ENCODE results near the gene NDUFC1. TPM values are rescaled to one million over a fixed set of nuclear protein-coding genes. Genes with fewer than 3 reads are reported as not detected.

The NDUFC1 gene
- polyA plus RNA-seq, 3 donors = 24.7 to 134 (median 123) TPM

DNA sequence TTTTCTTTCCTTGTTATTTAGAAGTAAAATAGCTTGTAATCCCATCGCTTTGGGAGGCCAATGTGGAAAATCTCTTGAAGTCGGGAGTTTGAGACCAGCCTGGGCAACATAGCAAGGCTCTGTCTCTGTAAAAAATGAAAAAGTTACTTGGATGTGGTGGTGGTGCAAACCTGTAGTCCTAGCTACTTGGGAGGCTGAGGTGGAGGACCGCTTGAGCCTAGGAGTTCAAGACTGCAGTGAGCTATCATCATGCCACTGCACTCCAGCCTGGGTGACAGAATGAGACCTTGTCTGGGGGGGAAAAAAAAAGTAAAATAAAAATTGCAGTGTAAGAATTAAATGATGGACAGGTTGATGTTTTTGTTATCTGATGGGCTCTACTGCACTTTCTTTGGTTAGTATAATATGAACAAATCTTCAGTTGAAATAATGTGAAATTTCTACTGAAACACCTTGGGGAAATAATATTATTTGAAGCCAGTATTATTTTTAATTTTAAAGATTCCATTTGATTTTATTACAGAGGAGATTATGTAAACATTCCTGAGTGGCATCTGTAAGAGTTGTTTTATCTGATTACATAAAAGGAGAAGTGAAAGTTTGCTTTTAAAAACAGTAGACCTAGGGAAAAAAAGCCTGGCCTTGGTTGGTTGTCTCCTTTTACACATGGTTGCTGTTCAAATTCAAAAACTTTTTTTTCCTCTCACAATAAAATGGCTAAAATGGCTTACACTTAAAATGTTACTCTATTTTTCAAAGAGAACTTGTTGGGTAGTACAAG is 10.5 kb upstream of the NDUFC1 start:
- TF ChIP-seq, protein P1, sequence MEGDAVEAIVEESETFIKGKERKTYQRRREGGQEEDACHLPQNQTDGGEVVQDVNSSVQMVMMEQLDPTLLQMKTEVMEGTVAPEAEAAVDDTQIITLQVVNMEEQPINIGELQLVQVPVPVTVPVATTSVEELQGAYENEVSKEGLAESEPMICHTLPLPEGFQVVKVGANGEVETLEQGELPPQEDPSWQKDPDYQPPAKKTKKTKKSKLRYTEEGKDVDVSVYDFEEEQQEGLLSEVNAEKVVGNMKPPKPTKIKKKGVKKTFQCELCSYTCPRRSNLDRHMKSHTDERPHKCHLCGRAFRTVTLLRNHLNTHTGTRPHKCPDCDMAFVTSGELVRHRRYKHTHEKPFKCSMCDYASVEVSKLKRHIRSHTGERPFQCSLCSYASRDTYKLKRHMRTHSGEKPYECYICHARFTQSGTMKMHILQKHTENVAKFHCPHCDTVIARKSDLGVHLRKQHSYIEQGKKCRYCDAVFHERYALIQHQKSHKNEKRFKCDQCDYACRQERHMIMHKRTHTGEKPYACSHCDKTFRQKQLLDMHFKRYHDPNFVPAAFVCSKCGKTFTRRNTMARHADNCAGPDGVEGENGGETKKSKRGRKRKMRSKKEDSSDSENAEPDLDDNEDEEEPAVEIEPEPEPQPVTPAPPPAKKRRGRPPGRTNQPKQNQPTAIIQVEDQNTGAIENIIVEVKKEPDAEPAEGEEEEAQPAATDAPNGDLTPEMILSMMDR (IDR thresholded peaks at IDR 0.05) = no peak
- Histone ChIP-seq H3K9me3 (replicated peaks in 1 of 2; ENCODE audit: control insufficient read depth in 1 of 2, insufficient read depth in 1 of 2, low read length in 2 of 2) (no peaks in the 10 kb centered on the region), H3K79me2 (ENCODE audit: insufficient read depth, low read length) (peaks cover 100% of the 10 kb centered on the region), H3K4me2 (replicated peaks; ENCODE audit: extremely low read depth, low read length, poor library complexity, severe bottlenecking) (peak overlapping the region; percentile 20), H3K4me1 (ENCODE audit: control insufficient read depth in 1 of 2, insufficient read depth in 2 of 2, low read length in 2 of 2) (peaks cover 18 to 20% of the 10 kb centered on the region in 2 donors), H4K20me1 (ENCODE audit: insufficient read depth, low read length) (peaks cover 73% of the 10 kb centered on the region), H3K27me3 (ENCODE audit: control insufficient read depth in 2 of 2, insufficient read depth in 2 of 2, low read length in 2 of 2) (no peaks in the 10 kb centered on the region), H2AFZ (ENCODE audit: insufficient read depth, low read depth, low read length, poor library complexity, severe bottlenecking) (no peak overlapping the region), H3K36me3 (replicated peaks in 1 of 2; ENCODE audit: control insufficient read depth in 1 of 2, insufficient read depth in 2 of 2, low read length in 2 of 2) (no peaks in the 10 kb centered on the region), H3K4me3 (replicated peaks in 1 of 3; ENCODE audit: low read depth in 2 of 3, low read length in 3 of 3) (peak overlapping the region in 1 of 3 experiments; percentile 8), H3K9ac (ENCODE audit: insufficient read depth, low read length, poor library complexity, severe bottlenecking) (no peak overlapping the region), H3K27ac (ENCODE audit: low read depth in 1 of 2, low read length in 2 of 2) (peak overlapping the region; percentile 20 to 56)
- intact Hi-C loops (cut with micrococcal nuclease) = no loop called here
- Mint-ChIP-seq H3K4me3 (no peak overlapping the region), H3K36me3 (peaks cover 0 to 11% of the 10 kb centered on the region in 2 donors), H3K27me3 (ENCODE audit: low read depth in 3 of 3) (no peaks in the 10 kb centered on the region), H3K27ac (peak overlapping the region in 5 of 7 donors; percentile 41 to 80 (median 77)), H3K4me1 (peaks cover 49% of the 10 kb centered on the region), H3K9me3 (no peaks in the 10 kb centered on the region)
- 93% methylated on average over 2 of the region's 3 CpGs for WGBS (ENCODE audit: insufficient coverage)
- DNase-seq = peak in 2 of 3 donors; percentile 15 to 52

DNA sequence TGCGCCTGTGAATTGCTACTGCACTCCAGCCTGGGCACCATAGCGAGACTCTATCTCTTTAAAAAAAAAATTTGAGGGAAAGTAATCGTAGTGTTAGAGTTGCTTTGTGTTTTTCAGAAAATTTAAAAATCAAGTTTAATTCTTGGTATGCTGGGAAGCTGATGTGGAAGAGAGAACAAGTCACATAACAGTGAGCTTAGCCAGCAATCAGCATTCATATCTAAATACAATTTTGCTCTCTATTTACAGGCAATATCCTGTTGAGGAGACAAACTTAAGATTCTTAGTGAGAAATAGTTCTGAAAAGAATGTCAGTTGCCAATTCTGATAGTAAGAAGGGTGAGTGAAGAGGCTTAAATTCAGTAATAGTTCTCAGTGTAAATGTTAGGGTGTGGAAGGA is 9.6 kb upstream of the NDUFC1 start:
- Mint-ChIP-seq H3K4me3 (no peak overlapping the region), H3K9me3 (no peaks in the 10 kb centered on the region), H3K4me1 (peaks cover 47% of the 10 kb centered on the region), H3K27me3 (ENCODE audit: low read depth in 3 of 3) (no peaks in the 10 kb centered on the region), H3K27ac (peak overlapping the region in 4 of 7 donors; percentile 40 to 75 (median 50)), H3K36me3 (peaks cover 0 to 7% of the 10 kb centered on the region in 2 donors)
- Histone ChIP-seq H3K4me3 (replicated peaks in 1 of 3; ENCODE audit: low read depth in 2 of 3, low read length in 3 of 3) (no peak overlapping the region), H3K79me2 (ENCODE audit: insufficient read depth, low read length) (peaks cover 100% of the 10 kb centered on the region), H3K36me3 (replicated peaks in 1 of 2; ENCODE audit: control insufficient read depth in 1 of 2, insufficient read depth in 2 of 2, low read length in 2 of 2) (peaks cover 0 to 5% of the 10 kb centered on the region in 2 donors), H3K27ac (ENCODE audit: low read depth in 1 of 2, low read length in 2 of 2) (peak overlapping the region in 1 of 2 donors; percentile 56), H3K9ac (ENCODE audit: insufficient read depth, low read length, poor library complexity, severe bottlenecking) (no peak overlapping the region), H3K27me3 (ENCODE audit: control insufficient read depth in 2 of 2, insufficient read depth in 2 of 2, low read length in 2 of 2) (no peaks in the 10 kb centered on the region), H2AFZ (ENCODE audit: insufficient read depth, low read depth, low read length, poor library complexity, severe bottlenecking) (no peak overlapping the region), H3K9me3 (replicated peaks in 1 of 2; ENCODE audit: control insufficient read depth in 1 of 2, insufficient read depth in 1 of 2, low read length in 2 of 2) (no peaks in the 10 kb centered on the region), H3K4me1 (ENCODE audit: control insufficient read depth in 1 of 2, insufficient read depth in 2 of 2, low read length in 2 of 2) (peaks cover 16 to 20% of the 10 kb centered on the region in 2 donors), H3K4me2 (replicated peaks; ENCODE audit: extremely low read depth, low read length, poor library complexity, severe bottlenecking) (no peak overlapping the region), H4K20me1 (ENCODE audit: insufficient read depth, low read length) (peaks cover 70% of the 10 kb centered on the region)
- DNase-seq = no peak
- intact Hi-C loops (cut with micrococcal nuclease) = no loop called here
- 83% methylated on average over 1 of the region's 3 CpGs for WGBS (ENCODE audit: insufficient coverage)
- TF ChIP-seq, protein P1 (IDR thresholded peaks at IDR 0.05) = no peak

Measured in CD14-positive monocyte (primary cell).